PC-3 (cell line): ENCODE results near the gene APBB2. TPM values are rescaled to one million over a fixed set of nuclear protein-coding genes. Genes with fewer than 3 reads are reported as not detected.

Source experiments
- ATAC-seq: fragments of 200-7000 bp; cut with Tn5 transposase; 2 replicates; pipeline ENCODE4 v1.9.1; 2020; ENCODE audit warnings: mild to moderate bottlenecking, moderate library complexity
- BruUV-seq: library from RNA; stranded (reverse); fragments of 400-500 nt; replicated peaks from 2 replicates; lab custom pipeline; 2021; lab: Mats Ljungman, UMichigan
- CTCF ChIA-PET: fragments of 300-600 bp; sonication (Branson Sonifier 250); formaldehyde crosslinking; loops from one replicate; lab custom pipeline; 2022; ENCODE audit warnings: antibody characterized with exemption; lab: Charles Lee
- POLR2A ChIA-PET: fragments of 300-600 bp; sonication (Branson Sonifier 250); formaldehyde crosslinking; loops from one replicate; lab custom pipeline; 2022; ENCODE audit warnings: antibody characterized with exemption; ENCODE audit not compliant: unreplicated experiment; lab: Charles Lee
- DNase-seq: peaks from one replicate; pipeline ENCODE4 v3.0.0-alpha.2; 2015
- H2AFZ ChIP-seq: fragments of 300-600 bp; sonication (generic); 2 replicates; pipeline ENCODE4 v1.6.0; 2016; ENCODE audit warnings: antibody characterized with exemption, low read length
- H3F3A ChIP-seq: fragments of 300-600 bp; sonication (generic); one replicate; pipeline ENCODE4 v1.6.0; 2017; ENCODE audit warnings: antibody characterized with exemption, low read length, control low read depth, mild to moderate bottlenecking; ENCODE audit not compliant: unreplicated experiment
- H3K27ac ChIP-seq: fragments of 300-600 bp; sonication (generic); 2 replicates; pipeline ENCODE4 v1.5.1; 2016; ENCODE audit warnings: mild to moderate bottlenecking, low read length
- H3K27me3 ChIP-seq: fragments of 300-600 bp; sonication (generic); 2 replicates; pipeline ENCODE4 v1.6.1; 2016; ENCODE audit warnings: low read length, mixed read lengths
- H3K36me3 ChIP-seq: fragments of 300-600 bp; sonication (generic); 2 replicates; pipeline ENCODE4 v1.6.1; 2016; ENCODE audit warnings: low read depth, mixed run types, low read length, mixed read lengths
- H3K4me1 ChIP-seq: fragments of 300-600 bp; sonication (generic); 2 replicates; pipeline ENCODE4 v1.5.1; 2016; ENCODE audit warnings: low read length; ENCODE audit not compliant: insufficient read depth
- H3K4me2 ChIP-seq: fragments of 300-600 bp; sonication (generic); 2 replicates; pipeline ENCODE4 v1.6.0; 2016; ENCODE audit warnings: low read length
- H3K4me3 ChIP-seq: fragments of 300-600 bp; sonication (generic); 2 replicates; pipeline ENCODE4 v1.5.1; 2016; ENCODE audit warnings: mild to moderate bottlenecking, low read length, mixed read lengths
- H3K79me2 ChIP-seq: fragments of 300-600 bp; sonication (generic); 2 replicates; pipeline ENCODE4 v1.6.1; 2017; ENCODE audit warnings: low read length, mixed read lengths
- H3K9ac ChIP-seq: fragments of 300-600 bp; sonication (generic); 2 replicates; pipeline ENCODE4 v1.6.0; 2016; ENCODE audit warnings: mild to moderate bottlenecking, low read length
- H3K9me2 ChIP-seq: fragments of 300-600 bp; sonication (generic); replicated peaks from 2 replicates; pipeline ENCODE4 v1.6.1; 2016; ENCODE audit warnings: mixed run types, low read length, mixed read lengths
- H3K9me3 ChIP-seq: fragments of 300-600 bp; sonication (generic); 2 replicates; pipeline ENCODE4 v1.6.1; 2016; ENCODE audit warnings: low read length, mixed read lengths
- H4K20me1 ChIP-seq: fragments of 300-600 bp; sonication (generic); 2 replicates; pipeline ENCODE4 v1.6.1; 2016; ENCODE audit warnings: low read length, mixed read lengths
- CTCF ChIP-seq: fragments of 300-600 bp; sonication (generic); conservative IDR thresholded peaks from 2 replicates; pipeline ENCODE4 v1.5.1; 2017; ENCODE audit warnings: antibody characterized with exemption, low read depth, mild to moderate bottlenecking, low read length
- EZH2 ChIP-seq: fragments of 300-600 bp; sonication (generic); IDR thresholded peaks from one replicate; pipeline ENCODE4 v1.6.1; 2017; ENCODE audit warnings: antibody characterized with exemption, mild to moderate bottlenecking, low read length; ENCODE audit not compliant: unreplicated experiment
- EZH2phosphoT487 ChIP-seq: fragments of 300-600 bp; sonication (generic); IDR thresholded peaks from 2 replicates; pipeline ENCODE4 v1.6.1; 2018; ENCODE audit warnings: mild to moderate bottlenecking, antibody characterized with exemption, low read length, borderline replicate concordance
- intact Hi-C: fragments of 100-400 bp; cut with micrococcal nuclease; formaldehyde crosslinking; loops from 2 replicates; pipeline ENCODE4 v1.9.0; 2023
- total RNA-seq: library from RNA; depleted of rRNA; stranded (reverse); fragments of >200 nt; gene quantifications from 2 replicates; pipeline ENCODE4 v1.2.3, GENCODE V29; 2014

APBB2 gene
- total RNA-seq, 1 experiment from 2014 or later, result 24.7 TPM

DNA sequence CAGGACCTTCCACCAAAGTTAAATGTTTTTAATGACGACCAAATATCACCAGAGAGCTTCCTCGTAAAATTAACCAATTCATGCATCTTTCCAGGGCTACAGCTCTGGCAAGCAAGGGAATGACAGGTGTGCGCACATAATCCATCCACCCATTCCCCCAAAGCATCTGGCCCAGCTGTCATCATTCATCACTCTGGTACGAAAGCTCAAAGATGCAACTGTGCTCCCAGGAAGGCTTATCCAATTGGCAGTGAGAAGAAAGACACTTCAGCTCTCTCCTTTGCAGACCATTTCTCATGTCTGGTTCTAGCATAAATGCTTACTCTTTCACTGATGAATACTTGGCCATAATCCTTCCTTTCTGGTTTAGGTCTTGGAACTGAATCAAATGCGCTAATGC is 325.4 kb downstream of the APBB2 start:
- H3K27me3 ChIP-seq, result no peaks in the 10 kb centered on the region
- DNase-seq (no peak), ATAC-seq (no peak)
- POLR2A ChIA-PET, result no interaction called here
- no peaks in the 10 kb centered on the region for H3K79me2 ChIP-seq
- no peaks in the 10 kb centered on the region for H3K9me3 ChIP-seq
- no peak overlapping the region for H3K27ac ChIP-seq
- no peaks in the 10 kb centered on the region for H3K9me2 ChIP-seq
- H3K36me3 ChIP-seq, result no peaks in the 10 kb centered on the region
- CTCF ChIA-PET, result interaction anchor here (0.6 kb wide), 1 partner anchor 156 kb away, joined by 3 read pairs; no protein-coding TSS in a partner anchor
- no peaks in the 10 kb centered on the region for H4K20me1 ChIP-seq
- H3K4me3 ChIP-seq, result no peak overlapping the region
- intact Hi-C loops, result no loop called here
- no peaks in the 10 kb centered on the region for H3F3A ChIP-seq
- H3K4me1 ChIP-seq, result no peaks in the 10 kb centered on the region
- BruUV-seq, result no TSS peak
- TF ChIP-seq EZH2, result no peak
- H3K4me2 ChIP-seq, result no peak overlapping the region
- H2AFZ ChIP-seq, result no peak overlapping the region
- no peak overlapping the region for H3K9ac ChIP-seq

- Histone ChIP-seq H3K36me3 (no peaks in the 10 kb centered on the region), H3K9me3 (no peaks in the 10 kb centered on the region), H4K20me1 (no peaks in the 10 kb centered on the region), H3F3A (no peaks in the 10 kb centered on the region), H3K27ac (no peak overlapping the region), H3K79me2 (no peaks in the 10 kb centered on the region), H2AFZ (no peak overlapping the region), H3K9ac (no peak overlapping the region), H3K4me1 (no peaks in the 10 kb centered on the region), H3K4me3 (no peak overlapping the region), H3K9me2 (no peaks in the 10 kb centered on the region), H3K4me2 (no peak overlapping the region), H3K27me3 (no peaks in the 10 kb centered on the region)
- TF ChIP-seq EZH2 (no peak), CTCF (no peak), EZH2phosphoT487 (no peak)
- BruUV-seq, result no TSS peak
- intact Hi-C loops, result no loop called here
- no peak for ATAC-seq
- POLR2A ChIA-PET, result no interaction called here
- CTCF ChIA-PET, result no interaction called here
- no peak for DNase-seq
Measured at GRCh38 chr4:40887764-40888131, 326.6 kb downstream of the APBB2 start.

DNA sequence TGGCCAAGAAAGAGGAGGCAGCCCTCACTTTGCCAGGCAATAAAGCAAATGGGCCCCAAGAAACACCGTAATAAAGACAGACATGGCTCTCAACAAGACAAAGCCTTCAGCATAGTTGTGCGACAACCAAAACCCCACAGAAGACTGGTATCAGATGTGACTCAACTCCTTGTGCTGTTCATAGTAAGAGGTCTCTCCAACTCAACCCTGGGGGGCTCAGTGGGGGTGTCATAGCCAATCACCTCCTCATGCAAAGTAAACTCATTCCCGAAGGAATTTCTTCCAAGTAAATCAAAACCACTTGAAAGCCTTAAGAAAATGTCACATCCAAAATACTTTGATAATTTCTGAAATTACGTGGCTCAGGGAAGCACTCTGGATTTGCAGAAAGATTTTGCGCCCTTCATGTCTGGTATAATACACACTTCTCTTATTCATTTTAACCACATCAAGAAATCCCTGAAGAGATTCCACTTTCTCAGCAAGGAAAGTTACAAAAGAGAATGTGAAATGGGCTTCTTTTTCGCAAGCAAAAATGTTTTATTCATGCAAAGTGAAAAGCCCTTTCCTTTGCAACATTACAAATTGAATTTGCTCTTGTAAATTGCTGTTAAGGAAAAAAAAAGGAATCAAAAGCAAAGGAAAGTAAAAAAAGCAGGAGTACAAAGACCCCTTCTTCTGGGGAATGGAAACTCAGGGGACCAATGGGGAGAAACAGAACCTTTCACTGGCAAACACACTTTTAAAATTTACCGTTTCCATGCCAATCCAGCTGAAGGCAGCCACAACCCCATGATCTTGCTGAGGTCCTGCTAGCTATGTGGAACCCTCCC is 327.2 kb downstream of the APBB2 start:
- no peak for DNase-seq
- TF ChIP-seq CTCF (no peak), EZH2phosphoT487 (no peak), EZH2 (no peak)
- intact Hi-C loops, result no loop called here
- no peaks in the 10 kb centered on the region for H3F3A ChIP-seq
- H2AFZ ChIP-seq, result no peak overlapping the region
- H3K27ac ChIP-seq, result no peak overlapping the region
- no peaks in the 10 kb centered on the region for H3K27me3 ChIP-seq
- H3K36me3 ChIP-seq, result no peaks in the 10 kb centered on the region
- H4K20me1 ChIP-seq, result no peaks in the 10 kb centered on the region
- CTCF ChIA-PET, result no interaction called here
- no peaks in the 10 kb centered on the region for H3K4me1 ChIP-seq
- no peak overlapping the region for H3K9ac ChIP-seq
- no peak for ATAC-seq
- H3K79me2 ChIP-seq, result no peaks in the 10 kb centered on the region
- no peak overlapping the region for H3K4me2 ChIP-seq
- no TSS peak for BruUV-seq
- no peak overlapping the region for H3K4me3 ChIP-seq
- H3K9me2 ChIP-seq, result no peaks in the 10 kb centered on the region
- POLR2A ChIA-PET, result no interaction called here
- H3K9me3 ChIP-seq, result no peaks in the 10 kb centered on the region
